Measurements from ENCODE around the gene HAP1.

The HAP1 gene

GRCh38 chr17:41734139-41734948 lies at the start of gene HAP1:
Gene HAP1, minus strand, starts transcription at chr17:41734643. Its CDS starts 9 bp downstream, at chr17:41734634.
- DNase-seq = no peak

GRCh38 chr17:41782142-41782541 lies 47.7 kb upstream of the HAP1 start:
- peak; percentile 49 to 76 for DNase-seq
- H3K27ac ChIP-seq = peak overlapping the region in 1 of 2 donors; percentile 21
- TF ChIP-seq CTCF (IDR thresholded peaks at IDR 0.05) = no peak
- intact Hi-C loops (cut with DNase I; ENCODE audit: low total_unique reads) = no loop called here
- H3K4me3 ChIP-seq = no peak overlapping the region
- peaks cover 0 to 44% of the 10 kb centered on the region in 2 donors for H3K27me3 ChIP-seq
- H3K36me3 ChIP-seq = peaks cover 0 to 1% (median 0%) of the 10 kb centered on the region in 3 donors
- H3K4me1 ChIP-seq = peaks cover 0 to 60% (median 36%) of the 10 kb centered on the region in 4 donors
- H3K9me3 ChIP-seq = no peaks in the 10 kb centered on the region

More at GRCh38 chr17:41734139-41734948, at the start of gene HAP1:
- H3K27me3 ChIP-seq = peaks cover 4 to 64% of the 10 kb centered on the region in 2 donors
- no peak within 1 kb of the TSS for H3K27ac ChIP-seq
- intact Hi-C loops (cut with DNase I; ENCODE audit: low total_unique reads) = loop anchor here (10.0 kb wide), 1 partner anchor 150 kb away; no protein-coding TSS in a partner anchor
- no peak for TF ChIP-seq CTCF (IDR thresholded peaks at IDR 0.05)
- H3K36me3 ChIP-seq = no peaks in the 10 kb centered on the region
- H3K9me3 ChIP-seq = no peaks in the 10 kb centered on the region
- peak within 1 kb of the TSS in 1 of 2 donors; percentile 45 for H3K4me3 ChIP-seq
- H3K4me1 ChIP-seq = peaks cover 0 to 27% (median 13%) of the 10 kb centered on the region in 4 donors

- Histone ChIP-seq H3K27me3 (peaks cover 0 to 40% of the 10 kb centered on the region in 2 donors), H3K4me3 (no peak overlapping the region), H3K36me3 (peaks cover 0 to 4% (median 0%) of the 10 kb centered on the region in 3 donors), H3K4me1 (peaks cover 0 to 66% (median 40%) of the 10 kb centered on the region in 4 donors), H3K9me3 (no peaks in the 10 kb centered on the region), H3K27ac (peak overlapping the region in 1 of 2 donors; percentile 11)
- DNase-seq = no peak
- intact Hi-C loops (cut with DNase I; ENCODE audit: low total_unique reads) = no loop called here
- no peak for TF ChIP-seq CTCF (IDR thresholded peaks at IDR 0.05)
Observed at GRCh38 chr17:41781404-41782110, 47.1 kb upstream of the HAP1 start.

- H3K36me3 ChIP-seq = peaks cover 0 to 4% (median 0%) of the 10 kb centered on the region in 3 donors
- no peak overlapping the region for H3K4me3 ChIP-seq
- peaks cover 0 to 25% of the 10 kb centered on the region in 2 donors for H3K27me3 ChIP-seq
- no peak for TF ChIP-seq CTCF (IDR thresholded peaks at IDR 0.05)
- no peak overlapping the region for H3K27ac ChIP-seq
- intact Hi-C loops (cut with DNase I; ENCODE audit: low total_unique reads) = no loop called here
- H3K9me3 ChIP-seq = no peaks in the 10 kb centered on the region
- peaks cover 0 to 68% (median 28%) of the 10 kb centered on the region in 4 donors for H3K4me1 ChIP-seq
- DNase-seq = no peak
Observed at GRCh38 chr17:41779954-41780353, 45.5 kb upstream of the HAP1 start.

- DNase-seq = peak in 1 of 2 donors; percentile 43
Observed at GRCh38 chr17:41777574-41778188, 43.2 kb upstream of the HAP1 start.

More at GRCh38 chr17:41777574-41778188, 43.2 kb upstream of the HAP1 start:
- H3K4me1 ChIP-seq = peaks cover 0 to 71% (median 21%) of the 10 kb centered on the region in 4 donors
- H3K4me3 ChIP-seq = no peak overlapping the region
- H3K27ac ChIP-seq = peak overlapping the region; percentile 30 to 50
- intact Hi-C loops (cut with DNase I; ENCODE audit: low total_unique reads) = no loop called here
- peaks cover 0 to 8% (median 0%) of the 10 kb centered on the region in 3 donors for H3K36me3 ChIP-seq
- H3K9me3 ChIP-seq = no peaks in the 10 kb centered on the region
- TF ChIP-seq CTCF (IDR thresholded peaks at IDR 0.05) = no peak
- H3K27me3 ChIP-seq = peaks cover 0 to 7% of the 10 kb centered on the region in 2 donors
